MM.1S (cell line): ENCODE results near the gene ADAMTS13.

Experiments
- DNase-seq: peaks from one replicate; pipeline ENCODE4 v3.0.0-alpha.2; 2015
- H2AFZ ChIP-seq: fragments of 300-600 bp; sonication (generic); 2 replicates; pipeline ENCODE4 v1.6.0; 2016; ENCODE audit warnings: antibody characterized with exemption, low read length
- H3F3A ChIP-seq: fragments of 300-600 bp; sonication (generic); 2 replicates; pipeline ENCODE4 v1.6.1; 2016; ENCODE audit warnings: mild to moderate bottlenecking, antibody characterized with exemption, low read length, moderate library complexity, mixed read lengths; ENCODE audit not compliant: insufficient read depth
- H3K27ac ChIP-seq: fragments of 300-600 bp; sonication (generic); 2 replicates; pipeline ENCODE4 v1.5.1; 2016; ENCODE audit warnings: mild to moderate bottlenecking, low read length
- H3K27me3 ChIP-seq: fragments of 300-600 bp; sonication (generic); replicated peaks from 2 replicates; pipeline ENCODE4 v1.6.0; 2016; ENCODE audit warnings: low read length; ENCODE audit not compliant: insufficient read depth
- H3K36me3 ChIP-seq: fragments of 300-600 bp; sonication (generic); replicated peaks from 2 replicates; pipeline ENCODE4 v1.6.1; 2016; ENCODE audit warnings: mild to moderate bottlenecking, low read length, mixed read lengths; ENCODE audit not compliant: insufficient read depth
- H3K4me1 ChIP-seq: fragments of 300-600 bp; sonication (generic); 2 replicates; pipeline ENCODE4 v1.6.1; 2016; ENCODE audit warnings: low read length, mixed read lengths
- H3K4me2 ChIP-seq: fragments of 300-600 bp; sonication (generic); 2 replicates; pipeline ENCODE4 v1.6.0; 2016; ENCODE audit warnings: low read depth, low read length
- H3K4me3 ChIP-seq: fragments of 300-600 bp; sonication (generic); 2 replicates; pipeline ENCODE4 v1.5.1; 2016; ENCODE audit warnings: low read length, mixed read lengths
- H3K79me2 ChIP-seq: fragments of 300-600 bp; sonication (generic); 2 replicates; pipeline ENCODE4 v1.6.1; 2016; ENCODE audit warnings: mixed run types, low read length, mixed read lengths
- H3K9ac ChIP-seq: fragments of 300-600 bp; sonication (generic); 2 replicates; pipeline ENCODE4 v1.6.1; 2016; ENCODE audit warnings: low read length, mixed read lengths
- H3K9me2 ChIP-seq: fragments of 300-600 bp; sonication (generic); replicated peaks from 2 replicates; pipeline ENCODE4 v1.6.1; 2016; ENCODE audit warnings: mild to moderate bottlenecking, low read length, mixed read lengths; ENCODE audit not compliant: insufficient read depth
- H3K9me3 ChIP-seq: fragments of 300-600 bp; sonication (generic); replicated peaks from 2 replicates; pipeline ENCODE4 v1.6.1; 2016; ENCODE audit warnings: mild to moderate bottlenecking, low read length, mixed read lengths; ENCODE audit not compliant: insufficient read depth
- H4K20me1 ChIP-seq: fragments of 300-600 bp; sonication (generic); 2 replicates; pipeline ENCODE4 v1.6.1; 2016; ENCODE audit warnings: mild to moderate bottlenecking, low read length, moderate library complexity, mixed read lengths; ENCODE audit not compliant: insufficient read depth
- CTCF ChIP-seq: fragments of 300-600 bp; sonication (generic); IDR thresholded peaks from 2 replicates; pipeline ENCODE4 v1.5.1; 2016; ENCODE audit warnings: antibody characterized with exemption, low read length, mixed read lengths
- EZH2 ChIP-seq: fragments of 300-600 bp; sonication (generic); optimal IDR thresholded peaks from 2 replicates; pipeline ENCODE3; 2017; ENCODE audit warnings: low read depth, mild to moderate bottlenecking, antibody characterized with exemption, low read length, mixed read lengths
- EZH2phosphoT487 ChIP-seq: fragments of 300-600 bp; sonication (generic); IDR thresholded peaks from 2 replicates; pipeline ENCODE4 v1.6.1; 2018; ENCODE audit warnings: antibody characterized with exemption, low read length

ADAMTS13 gene

DNA sequence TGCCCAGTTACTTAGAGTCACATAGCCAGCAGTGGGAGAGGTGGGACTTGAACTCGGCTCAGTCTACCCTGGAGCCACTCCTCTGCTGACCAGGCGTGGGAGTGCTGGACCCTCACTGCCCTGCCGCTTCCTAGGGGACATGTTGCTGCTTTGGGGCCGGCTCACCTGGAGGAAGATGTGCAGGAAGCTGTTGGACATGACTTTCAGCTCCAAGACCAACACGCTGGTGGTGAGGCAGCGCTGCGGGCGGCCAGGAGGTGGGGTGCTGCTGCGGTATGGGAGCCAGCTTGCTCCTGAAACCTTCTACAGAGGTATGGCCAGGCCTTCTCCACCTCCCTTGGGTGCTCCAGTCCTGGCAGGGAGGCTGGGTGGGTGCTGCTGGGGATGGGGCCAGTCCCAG lies 34.2 kb downstream of the ADAMTS13 start:
- H2AFZ ChIP-seq = no peak overlapping the region
- H3K4me3 ChIP-seq = no peak overlapping the region
- H3K4me1 ChIP-seq = peaks cover 14% of the 10 kb centered on the region
- DNase-seq = no peak
- no peak overlapping the region for H3K4me2 ChIP-seq
- H3K27ac ChIP-seq = no peak overlapping the region
- no peaks in the 10 kb centered on the region for H3K79me2 ChIP-seq
- no peaks in the 10 kb centered on the region for H3K9me2 ChIP-seq
- no peaks in the 10 kb centered on the region for H3K36me3 ChIP-seq
- no peaks in the 10 kb centered on the region for H3K9me3 ChIP-seq
- TF ChIP-seq EZH2 = no peak
- peak; percentile 17; the same call in 1 of the 2 replicates for TF ChIP-seq CTCF
- peaks cover 68% of the 10 kb centered on the region for H3K27me3 ChIP-seq
- no peaks in the 10 kb centered on the region for H3F3A ChIP-seq
- no peak overlapping the region for H3K9ac ChIP-seq
- H4K20me1 ChIP-seq = no peaks in the 10 kb centered on the region

DNA sequence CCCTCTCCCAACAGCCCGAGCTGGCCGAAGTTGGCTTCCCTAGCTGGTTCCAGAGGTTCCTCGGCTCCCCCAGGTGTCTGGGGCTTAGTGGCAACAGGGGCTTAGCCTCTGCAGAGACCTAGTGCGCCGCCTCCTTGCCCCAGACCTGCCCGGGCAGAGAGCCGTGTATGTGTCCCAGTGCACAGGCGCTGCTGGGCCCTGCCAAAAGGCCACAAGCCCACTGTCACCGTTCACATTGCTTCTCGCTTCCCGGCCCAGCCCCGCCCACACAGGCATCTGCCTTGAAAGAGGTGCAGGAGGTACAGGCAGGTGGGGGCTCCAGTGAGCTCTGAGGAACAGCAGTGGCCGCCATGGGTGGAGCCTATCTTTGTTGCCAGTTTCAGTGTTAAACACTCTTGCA lies 35.1 kb downstream of the ADAMTS13 start:
- H3K27me3 ChIP-seq = peaks cover 60% of the 10 kb centered on the region
- H2AFZ ChIP-seq = no peak overlapping the region
- TF ChIP-seq CTCF = no peak
- TF ChIP-seq EZH2phosphoT487 = no peak
- TF ChIP-seq EZH2 = no peak
- no peak overlapping the region for H3K27ac ChIP-seq
- no peak overlapping the region for H3K4me3 ChIP-seq
- no peak for DNase-seq
- H4K20me1 ChIP-seq = no peaks in the 10 kb centered on the region
- H3K9me2 ChIP-seq = no peaks in the 10 kb centered on the region
- no peaks in the 10 kb centered on the region for H3K9me3 ChIP-seq
- no peaks in the 10 kb centered on the region for H3F3A ChIP-seq
- no peak overlapping the region for H3K4me2 ChIP-seq
- H3K79me2 ChIP-seq = no peaks in the 10 kb centered on the region
- H3K4me1 ChIP-seq = peaks cover 22% of the 10 kb centered on the region
- no peaks in the 10 kb centered on the region for H3K36me3 ChIP-seq
- no peak overlapping the region for H3K9ac ChIP-seq

DNA sequence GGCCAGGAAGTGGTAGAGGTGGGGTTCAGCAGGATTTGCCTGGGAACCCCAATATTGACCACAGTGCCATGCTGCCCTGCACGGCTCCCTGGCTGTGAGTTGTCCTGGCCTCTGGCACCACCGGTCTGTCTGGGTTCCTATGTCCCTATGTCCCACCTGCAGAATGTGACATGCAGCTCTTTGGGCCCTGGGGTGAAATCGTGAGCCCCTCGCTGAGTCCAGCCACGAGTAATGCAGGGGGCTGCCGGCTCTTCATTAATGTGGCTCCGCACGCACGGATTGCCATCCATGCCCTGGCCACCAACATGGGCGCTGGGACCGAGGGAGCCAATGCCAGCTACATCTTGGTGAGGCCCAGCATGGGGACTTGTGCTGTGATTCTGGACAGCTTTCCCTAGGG lies 35.6 kb downstream of the ADAMTS13 start:
- Histone ChIP-seq H3K9me3 (no peaks in the 10 kb centered on the region), H3K27ac (no peak overlapping the region), H2AFZ (no peak overlapping the region), H3K36me3 (no peaks in the 10 kb centered on the region), H3K4me2 (no peak overlapping the region), H3K4me1 (peaks cover 25% of the 10 kb centered on the region), H3K9me2 (no peaks in the 10 kb centered on the region), H4K20me1 (no peaks in the 10 kb centered on the region), H3K9ac (no peak overlapping the region), H3K4me3 (no peak overlapping the region), H3K27me3 (peaks cover 54% of the 10 kb centered on the region), H3F3A (no peaks in the 10 kb centered on the region), H3K79me2 (no peaks in the 10 kb centered on the region)
- TF ChIP-seq CTCF = no peak
- no peak for TF ChIP-seq EZH2phosphoT487
- TF ChIP-seq EZH2 = no peak
- no peak for DNase-seq
